SK-N-SH (cell line): Measurements from ENCODE around the gene CD14.

ENCODE experiments used
- FOXJ3 ChIP-seq: sonication (generic); formaldehyde crosslinking; IDR thresholded peaks from 2 replicates; pipeline ENCODE4 v1.5.1; 2020; ENCODE audit warnings: mild to moderate bottlenecking, missing genetic modification reagents
- GABPA ChIP-seq: IDR thresholded peaks from 2 replicates; pipeline ENCODE4 v1.4.0; 2012; ENCODE audit warnings: low read depth, mild to moderate bottlenecking
- MXI1 ChIP-seq: IDR thresholded peaks from 2 replicates; pipeline ENCODE4 v1.6.1; 2012; ENCODE audit warnings: mild to moderate bottlenecking, low read depth, low read length, improper control_type of control experiment
- POLR2AphosphoS5 ChIP-seq: IDR thresholded peaks from 2 replicates; pipeline ENCODE4 v1.6.1; 2012; ENCODE audit warnings: low read depth, low read length
- RCOR1 ChIP-seq: fragments of 150-350 bp; IDR thresholded peaks from 2 replicates; pipeline ENCODE4 v1.6.1; 2017; ENCODE audit warnings: antibody characterized with exemption, low read length
- RFX5 ChIP-seq: IDR thresholded peaks from 2 replicates; pipeline ENCODE4 v1.6.1; 2012; ENCODE audit warnings: mild to moderate bottlenecking, improper control_type of control experiment, low read length
- TAF1 ChIP-seq: IDR thresholded peaks from 2 replicates; pipeline ENCODE4 v1.6.1; 2012; ENCODE audit warnings: low read depth, mild to moderate bottlenecking, low read length, moderate library complexity, borderline replicate concordance
- YY1 ChIP-seq: IDR thresholded peaks from 2 replicates; pipeline ENCODE4 v1.4.0; 2012; ENCODE audit warnings: low read depth, mild to moderate bottlenecking
- TF ChIP-seq, protein P1 (sequence below): fragments of 200-600 bp; sonication (generic); IDR thresholded peaks from 2 replicates; pipeline ENCODE4 v1.6.1; 2017; ENCODE audit warnings: antibody characterized with exemption, mild to moderate bottlenecking, moderate library complexity
- TF ChIP-seq, protein P2 (sequence below): IDR thresholded peaks from 2 replicates; pipeline ENCODE4 v1.4.0; 2012; ENCODE audit warnings: low read depth, borderline replicate concordance
- TF ChIP-seq, protein P3 (sequence below): IDR thresholded peaks from 2 replicates; pipeline ENCODE4 v1.4.0; 2012; ENCODE audit warnings: low read depth
- TF ChIP-seq, protein P4 (sequence below): fragments of 150-350 bp; IDR thresholded peaks from 2 replicates; pipeline ENCODE4 v1.6.1; 2017; ENCODE audit warnings: antibody characterized with exemption, low read length, low read depth, borderline replicate concordance

DNA sequence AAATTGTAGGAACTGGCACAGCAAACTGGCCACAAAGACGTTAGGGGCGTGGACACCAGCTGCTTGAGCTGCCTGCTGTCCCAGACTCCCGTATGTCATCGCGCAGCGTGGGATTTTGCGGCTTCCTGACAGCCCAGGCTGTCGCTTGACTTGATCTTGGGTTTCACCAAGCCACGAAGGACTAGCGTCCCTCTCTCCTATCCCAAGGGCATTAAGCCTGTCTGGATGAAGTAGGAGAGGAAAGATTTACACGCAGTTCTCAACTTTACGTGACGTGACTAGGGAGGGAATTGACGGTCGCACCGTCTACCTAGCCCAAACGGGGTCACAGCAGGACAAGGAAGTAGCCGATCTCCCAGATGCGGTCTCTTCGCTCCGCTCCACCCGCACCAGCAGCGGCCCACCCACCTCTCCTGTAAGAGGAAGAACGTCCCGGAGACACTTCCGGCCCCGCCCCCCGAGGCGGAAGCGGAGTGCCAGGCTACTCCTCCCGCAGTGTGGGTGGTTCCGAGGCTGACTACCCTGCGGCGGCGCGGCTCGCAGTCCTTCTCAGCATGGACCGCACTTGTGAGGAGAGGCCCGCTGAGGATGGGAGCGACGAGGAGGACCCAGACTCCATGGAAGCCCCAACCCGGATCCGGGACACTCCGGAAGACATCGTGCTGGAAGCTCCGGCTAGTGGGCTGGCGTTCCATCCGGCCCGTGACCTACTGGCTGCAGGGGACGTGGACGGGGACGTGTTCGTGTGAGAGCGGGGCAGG is 31.6 kb upstream of the CD14 start, which contains the start of gene WDR55:
- TF ChIP-seq, protein P1, sequence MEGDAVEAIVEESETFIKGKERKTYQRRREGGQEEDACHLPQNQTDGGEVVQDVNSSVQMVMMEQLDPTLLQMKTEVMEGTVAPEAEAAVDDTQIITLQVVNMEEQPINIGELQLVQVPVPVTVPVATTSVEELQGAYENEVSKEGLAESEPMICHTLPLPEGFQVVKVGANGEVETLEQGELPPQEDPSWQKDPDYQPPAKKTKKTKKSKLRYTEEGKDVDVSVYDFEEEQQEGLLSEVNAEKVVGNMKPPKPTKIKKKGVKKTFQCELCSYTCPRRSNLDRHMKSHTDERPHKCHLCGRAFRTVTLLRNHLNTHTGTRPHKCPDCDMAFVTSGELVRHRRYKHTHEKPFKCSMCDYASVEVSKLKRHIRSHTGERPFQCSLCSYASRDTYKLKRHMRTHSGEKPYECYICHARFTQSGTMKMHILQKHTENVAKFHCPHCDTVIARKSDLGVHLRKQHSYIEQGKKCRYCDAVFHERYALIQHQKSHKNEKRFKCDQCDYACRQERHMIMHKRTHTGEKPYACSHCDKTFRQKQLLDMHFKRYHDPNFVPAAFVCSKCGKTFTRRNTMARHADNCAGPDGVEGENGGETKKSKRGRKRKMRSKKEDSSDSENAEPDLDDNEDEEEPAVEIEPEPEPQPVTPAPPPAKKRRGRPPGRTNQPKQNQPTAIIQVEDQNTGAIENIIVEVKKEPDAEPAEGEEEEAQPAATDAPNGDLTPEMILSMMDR: no peak
- TF ChIP-seq RFX5: no peak
- TF ChIP-seq, protein P2, sequence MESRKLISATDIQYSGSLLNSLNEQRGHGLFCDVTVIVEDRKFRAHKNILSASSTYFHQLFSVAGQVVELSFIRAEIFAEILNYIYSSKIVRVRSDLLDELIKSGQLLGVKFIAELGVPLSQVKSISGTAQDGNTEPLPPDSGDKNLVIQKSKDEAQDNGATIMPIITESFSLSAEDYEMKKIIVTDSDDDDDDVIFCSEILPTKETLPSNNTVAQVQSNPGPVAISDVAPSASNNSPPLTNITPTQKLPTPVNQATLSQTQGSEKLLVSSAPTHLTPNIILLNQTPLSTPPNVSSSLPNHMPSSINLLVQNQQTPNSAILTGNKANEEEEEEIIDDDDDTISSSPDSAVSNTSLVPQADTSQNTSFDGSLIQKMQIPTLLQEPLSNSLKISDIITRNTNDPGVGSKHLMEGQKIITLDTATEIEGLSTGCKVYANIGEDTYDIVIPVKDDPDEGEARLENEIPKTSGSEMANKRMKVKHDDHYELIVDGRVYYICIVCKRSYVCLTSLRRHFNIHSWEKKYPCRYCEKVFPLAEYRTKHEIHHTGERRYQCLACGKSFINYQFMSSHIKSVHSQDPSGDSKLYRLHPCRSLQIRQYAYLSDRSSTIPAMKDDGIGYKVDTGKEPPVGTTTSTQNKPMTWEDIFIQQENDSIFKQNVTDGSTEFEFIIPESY: 0 out of 2 replicates have a peak, but pooled peaks have one; percentile 5
- TF ChIP-seq, protein P3, sequence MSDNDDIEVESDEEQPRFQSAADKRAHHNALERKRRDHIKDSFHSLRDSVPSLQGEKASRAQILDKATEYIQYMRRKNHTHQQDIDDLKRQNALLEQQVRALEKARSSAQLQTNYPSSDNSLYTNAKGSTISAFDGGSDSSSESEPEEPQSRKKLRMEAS: peak; percentile 62
- peak; percentile 90 for TF ChIP-seq GABPA
- no peak for TF ChIP-seq FOXJ3 (CRISPR knock-in tag)
- peak; percentile 97 for TF ChIP-seq POLR2AphosphoS5
- TF ChIP-seq YY1: 0 out of 2 replicates have a peak, but pooled peaks have one; percentile 45
- TF ChIP-seq, protein P4, sequence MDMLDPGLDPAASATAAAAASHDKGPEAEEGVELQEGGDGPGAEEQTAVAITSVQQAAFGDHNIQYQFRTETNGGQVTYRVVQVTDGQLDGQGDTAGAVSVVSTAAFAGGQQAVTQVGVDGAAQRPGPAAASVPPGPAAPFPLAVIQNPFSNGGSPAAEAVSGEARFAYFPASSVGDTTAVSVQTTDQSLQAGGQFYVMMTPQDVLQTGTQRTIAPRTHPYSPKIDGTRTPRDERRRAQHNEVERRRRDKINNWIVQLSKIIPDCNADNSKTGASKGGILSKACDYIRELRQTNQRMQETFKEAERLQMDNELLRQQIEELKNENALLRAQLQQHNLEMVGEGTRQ: no peak
- peak; percentile 89 for TF ChIP-seq TAF1
- peak; percentile 93 for TF ChIP-seq MXI1
- TF ChIP-seq RCOR1: no peak
